Measurements from ENCODE around the gene CDH4.

- TF ChIP-seq CTCF (optimal IDR thresholded peaks at IDR 0.05 in 1 of 3, IDR thresholded peaks at IDR 0.05 in 1 of 3, conservative IDR thresholded peaks at IDR 0.05 in 1 of 3; ENCODE audit: extremely low read depth in 1 of 3, insufficient read depth in 2 of 3, low read length in 3 of 3) (no peak), EZH2 (IDR thresholded peaks at IDR 0.05; ENCODE audit: low read length) (no peak)
These were observed 402.7 kb downstream of the CDH4 start for GRCh38 chr20:61654726-61655125.

Data from keratinocyte (primary cell).